Diencephalon (tissue), 1 donor: Measurements from ENCODE around the gene TRIM60. TPM values are rescaled to one million over a fixed set of nuclear protein-coding genes. Genes with fewer than 3 reads are reported as not detected.

ENCODE experiments used
- small RNA-seq: library from RNA; depleted of rRNA; stranded (forward); fragments of <200 nt; gene quantifications from one replicate; pipeline ENCODE3, GENCODE V24; 2014
- total RNA-seq: library from RNA; depleted of rRNA; stranded (reverse); fragments of >200 nt; gene quantifications from one replicate; pipeline ENCODE4 v1.2.3, GENCODE V29; 2014

TRIM60 gene
- not detected for total RNA-seq

DNA sequence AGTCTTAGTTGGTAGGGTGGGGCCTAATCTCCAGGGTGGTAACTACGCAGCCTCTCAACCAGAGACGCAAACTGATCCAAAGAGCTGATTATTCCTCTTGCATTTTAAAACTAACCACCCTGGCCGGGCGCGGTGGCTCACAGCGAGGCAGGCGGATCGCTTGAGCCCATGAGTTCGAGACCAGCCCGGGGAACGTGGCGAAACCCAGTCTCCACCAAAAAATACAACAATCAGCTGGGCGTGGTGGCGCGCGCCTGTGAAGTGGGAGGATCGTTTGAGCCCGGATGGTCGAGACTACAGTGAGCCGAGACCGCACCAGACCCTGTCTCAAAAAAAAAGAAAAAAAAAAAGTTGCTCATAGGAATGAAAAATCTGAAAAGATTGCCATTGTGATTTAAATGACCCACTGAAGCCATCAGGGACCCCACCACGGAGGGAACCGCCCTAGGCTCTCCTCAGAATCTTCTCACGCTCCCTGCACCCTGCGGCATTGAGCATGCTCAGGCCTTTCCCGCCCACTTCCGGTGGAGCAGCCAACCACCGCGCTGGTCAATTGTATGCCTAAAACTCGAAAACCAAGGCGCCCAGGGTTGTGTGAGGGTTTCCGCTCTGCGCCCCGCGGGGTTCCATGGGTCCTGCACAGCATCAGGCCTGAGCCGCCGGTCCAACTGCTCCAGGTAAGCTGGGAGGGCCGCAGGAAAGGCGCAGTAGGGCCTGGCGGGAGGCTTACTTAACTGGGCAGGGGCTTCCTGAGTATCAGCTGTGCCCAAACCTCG lies at the start of gene TRIM60:
Gene TRIM60 (plus strand): TSS at position 564 of the 776 bp plus-strand sequence. CDS start 8,074 bp downstream, outside the sequence.

DNA sequence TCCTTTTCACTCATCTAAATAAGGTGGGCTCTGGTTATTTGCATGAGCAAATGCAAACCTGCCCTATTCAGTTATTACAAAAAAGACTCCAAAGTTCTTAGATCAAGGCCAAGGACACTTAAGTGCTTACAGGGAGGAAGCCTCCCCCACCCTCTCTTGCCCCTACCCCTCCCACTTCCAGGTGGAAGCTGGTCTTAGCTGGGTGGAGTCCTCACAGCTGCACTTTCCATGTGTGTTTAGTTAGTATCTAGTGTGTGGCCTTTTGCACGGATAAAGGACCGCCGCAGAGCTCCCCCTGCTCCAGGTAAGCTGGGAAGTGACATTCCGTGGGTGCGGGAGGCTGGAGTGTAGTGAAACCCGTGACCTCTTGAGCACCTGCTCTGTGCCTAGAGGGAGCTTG lies 21.8 kb downstream of the TRIM60 start, which contains the start of gene TRIM75:
Gene TRIM75 (plus strand): TSS at position 222 of the 400 bp plus-strand sequence. CDS start 5,282 bp downstream, outside the sequence.

Small RNA genes lying within 50 kb of the gene (small RNA-seq; reads per million reads assigned to genes)
- not detected for gene AC106872.12

Other genes with a start within 250 kb of the TRIM60 start
- not detected for gene APELA, start 154.8 kb upstream of the TRIM60 start, total RNA-seq
- gene TRIM61, start 54.3 kb upstream of the TRIM60 start, total RNA-seq = 3.2 TPM
- not detected for gene TRIM75, start 21.9 kb downstream of the TRIM60 start, total RNA-seq
- gene TMEM192, start 80.9 kb downstream of the TRIM60 start, total RNA-seq = 8.5 TPM
- 69.7 TPM for gene KLHL2, start 175.6 kb downstream of the TRIM60 start, total RNA-seq